WTC11 (cell line): ENCODE data around the gene TEAD1. TPM values are rescaled to one million over a fixed set of nuclear protein-coding genes. Genes with fewer than 3 reads are reported as not detected.

Source experiments
- ATAC-seq: fragments of 200-7000 bp; cut with Tn5 transposase; 2 replicates; pipeline ENCODE4 v1.10.0; 2021; ENCODE audit warnings: mild to moderate bottlenecking, moderate library complexity
- CTCF ChIA-PET: fragments of 300-600 bp; sonication (Branson Sonifier 250); formaldehyde crosslinking; loops from one replicate; lab custom pipeline; 2021; ENCODE audit warnings: antibody characterized with exemption; lab: Charles Lee
- POLR2A ChIA-PET: fragments of 350-600 bp; sonication (Branson Sonifier 250); formaldehyde crosslinking; loops from one replicate; lab custom pipeline; 2021; ENCODE audit warnings: antibody characterized with exemption; lab: Charles Lee
- DNase-seq: peaks from one replicate; pipeline ENCODE4 v3.0.0; 2021; ENCODE audit warnings: low spot score
- H3K27ac Mint-ChIP-seq: 2 replicates; pipeline ENCODE4 v1.8.0; 2021; ENCODE audit warnings: mixed read lengths
- H3K27me3 Mint-ChIP-seq: 2 replicates; pipeline ENCODE4 v1.8.0; 2021; ENCODE audit warnings: low read depth, mild to moderate bottlenecking, moderate library complexity, mixed read lengths
- H3K36me3 Mint-ChIP-seq: 2 replicates; pipeline ENCODE4 v1.8.0; 2021; ENCODE audit warnings: mixed read lengths
- H3K4me1 Mint-ChIP-seq: 2 replicates; pipeline ENCODE4 v1.8.0; 2022; ENCODE audit warnings: mixed read lengths
- H3K4me3 Mint-ChIP-seq: 2 replicates; pipeline ENCODE4 v1.8.0; 2021; ENCODE audit warnings: mild to moderate bottlenecking, moderate library complexity, mixed read lengths
- H3K9me3 Mint-ChIP-seq: 2 replicates; pipeline ENCODE4 v1.8.0; 2021; ENCODE audit warnings: mixed read lengths
- ATF2 ChIP-seq: sonication (generic); formaldehyde crosslinking; IDR thresholded peaks from 2 replicates; pipeline ENCODE4 v1.8.1; 2022; ENCODE audit warnings: low read depth, missing genetic modification reagents, borderline replicate concordance
- ESRRA ChIP-seq: sonication (generic); formaldehyde crosslinking; IDR thresholded peaks from 2 replicates; pipeline ENCODE4 v1.8.1; 2022; ENCODE audit warnings: mild to moderate bottlenecking, missing genetic modification reagents, borderline replicate concordance
- ETV6 ChIP-seq: sonication (generic); formaldehyde crosslinking; IDR thresholded peaks from 2 replicates; pipeline ENCODE4 v1.8.1; 2022; ENCODE audit warnings: mild to moderate bottlenecking, missing genetic modification reagents
- MAX ChIP-seq: sonication (generic); formaldehyde crosslinking; IDR thresholded peaks from 2 replicates; pipeline ENCODE4 v1.8.0; 2022; ENCODE audit warnings: mild to moderate bottlenecking, missing genetic modification reagents
- OVOL2 ChIP-seq: fragments of 250-450 bp; sonication (Bioruptor Pico); IDR thresholded peaks from 2 replicates; pipeline ENCODE4 v1.9.0; 2021; ENCODE audit warnings: mild to moderate bottlenecking, borderline replicate concordance
- SOX15 ChIP-seq: fragments of 250-450 bp; sonication (Bioruptor Pico); IDR thresholded peaks from 2 replicates; pipeline ENCODE4 v1.9.0; 2021; ENCODE audit warnings: mild to moderate bottlenecking
- ZBTB21 ChIP-seq: sonication (generic); formaldehyde crosslinking; IDR thresholded peaks from 2 replicates; pipeline ENCODE4 v1.8.1; 2023; ENCODE audit warnings: mild to moderate bottlenecking, missing genetic modification reagents, borderline replicate concordance
- ZNF232 ChIP-seq: sonication (generic); formaldehyde crosslinking; IDR thresholded peaks from 2 replicates; pipeline ENCODE4 v1.8.0; 2022; ENCODE audit warnings: mild to moderate bottlenecking, missing genetic modification reagents
- ZNF396 ChIP-seq: fragments of 250-450 bp; sonication (Bioruptor Pico); IDR thresholded peaks from 2 replicates; pipeline ENCODE4 v1.8.0; 2021; ENCODE audit warnings: mild to moderate bottlenecking, moderate library complexity, borderline replicate concordance
- total RNA-seq: library from RNA; stranded (reverse); gene quantifications from 3 replicates; pipeline ENCODE4 v1.2.3, GENCODE V29; 2021
- TF ChIP-seq, protein P1 (sequence below): sonication (generic); formaldehyde crosslinking; IDR thresholded peaks from 2 replicates; pipeline ENCODE4 v1.8.0; 2022; ENCODE audit warnings: mild to moderate bottlenecking, missing genetic modification reagents
- TF ChIP-seq, protein P2 (sequence below): sonication (generic); formaldehyde crosslinking; IDR thresholded peaks from 2 replicates; pipeline ENCODE4 v1.8.1; 2022; ENCODE audit warnings: mild to moderate bottlenecking, missing genetic modification reagents, moderate library complexity, borderline replicate concordance
- TF ChIP-seq, protein P3 (sequence below): sonication (generic); formaldehyde crosslinking; IDR thresholded peaks from 2 replicates; pipeline ENCODE4 v1.8.0; 2023; ENCODE audit warnings: missing genetic modification reagents, mild to moderate bottlenecking, borderline replicate concordance
- TF ChIP-seq, protein P4 (sequence below): sonication (generic); formaldehyde crosslinking; IDR thresholded peaks from 2 replicates; pipeline ENCODE4 v1.8.0; 2022; ENCODE audit warnings: mild to moderate bottlenecking, missing genetic modification reagents

Gene TEAD1
- total RNA-seq, 1 experiment from 2014 or later: 79.9 TPM

- ATAC-seq (no peak), DNase-seq (no peak)
- ChIA-PET POLR2A (interaction anchor here (1.3 kb wide), 1 partner anchor 12 kb away, joined by 5 read pairs; no protein-coding TSS in a partner anchor), CTCF (interaction anchor here (0.7 to 4.9 kb wide), 3 partner anchors 8 to 571 kb away, joined by 3 to 43 read pairs (median 6); no protein-coding TSS in a partner anchor)
- peaks cover 36% of the 10 kb centered on the region for H3K36me3 Mint-ChIP-seq
- no peaks in the 10 kb centered on the region for H3K27me3 Mint-ChIP-seq
- H3K27ac Mint-ChIP-seq: no peak overlapping the region
- TF ChIP-seq, protein P1, sequence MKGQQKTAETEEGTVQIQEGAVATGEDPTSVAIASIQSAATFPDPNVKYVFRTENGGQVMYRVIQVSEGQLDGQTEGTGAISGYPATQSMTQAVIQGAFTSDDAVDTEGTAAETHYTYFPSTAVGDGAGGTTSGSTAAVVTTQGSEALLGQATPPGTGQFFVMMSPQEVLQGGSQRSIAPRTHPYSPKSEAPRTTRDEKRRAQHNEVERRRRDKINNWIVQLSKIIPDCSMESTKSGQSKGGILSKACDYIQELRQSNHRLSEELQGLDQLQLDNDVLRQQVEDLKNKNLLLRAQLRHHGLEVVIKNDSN: no peak
- TF ChIP-seq ZNF396: no peak
- TF ChIP-seq, protein P2, sequence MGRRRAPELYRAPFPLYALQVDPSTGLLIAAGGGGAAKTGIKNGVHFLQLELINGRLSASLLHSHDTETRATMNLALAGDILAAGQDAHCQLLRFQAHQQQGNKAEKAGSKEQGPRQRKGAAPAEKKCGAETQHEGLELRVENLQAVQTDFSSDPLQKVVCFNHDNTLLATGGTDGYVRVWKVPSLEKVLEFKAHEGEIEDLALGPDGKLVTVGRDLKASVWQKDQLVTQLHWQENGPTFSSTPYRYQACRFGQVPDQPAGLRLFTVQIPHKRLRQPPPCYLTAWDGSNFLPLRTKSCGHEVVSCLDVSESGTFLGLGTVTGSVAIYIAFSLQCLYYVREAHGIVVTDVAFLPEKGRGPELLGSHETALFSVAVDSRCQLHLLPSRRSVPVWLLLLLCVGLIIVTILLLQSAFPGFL (CRISPR knock-in tag): no peak
- TF ChIP-seq ZBTB21 (CRISPR knock-in tag): no peak
- no peak for TF ChIP-seq ATF2
- TF ChIP-seq, protein P3, sequence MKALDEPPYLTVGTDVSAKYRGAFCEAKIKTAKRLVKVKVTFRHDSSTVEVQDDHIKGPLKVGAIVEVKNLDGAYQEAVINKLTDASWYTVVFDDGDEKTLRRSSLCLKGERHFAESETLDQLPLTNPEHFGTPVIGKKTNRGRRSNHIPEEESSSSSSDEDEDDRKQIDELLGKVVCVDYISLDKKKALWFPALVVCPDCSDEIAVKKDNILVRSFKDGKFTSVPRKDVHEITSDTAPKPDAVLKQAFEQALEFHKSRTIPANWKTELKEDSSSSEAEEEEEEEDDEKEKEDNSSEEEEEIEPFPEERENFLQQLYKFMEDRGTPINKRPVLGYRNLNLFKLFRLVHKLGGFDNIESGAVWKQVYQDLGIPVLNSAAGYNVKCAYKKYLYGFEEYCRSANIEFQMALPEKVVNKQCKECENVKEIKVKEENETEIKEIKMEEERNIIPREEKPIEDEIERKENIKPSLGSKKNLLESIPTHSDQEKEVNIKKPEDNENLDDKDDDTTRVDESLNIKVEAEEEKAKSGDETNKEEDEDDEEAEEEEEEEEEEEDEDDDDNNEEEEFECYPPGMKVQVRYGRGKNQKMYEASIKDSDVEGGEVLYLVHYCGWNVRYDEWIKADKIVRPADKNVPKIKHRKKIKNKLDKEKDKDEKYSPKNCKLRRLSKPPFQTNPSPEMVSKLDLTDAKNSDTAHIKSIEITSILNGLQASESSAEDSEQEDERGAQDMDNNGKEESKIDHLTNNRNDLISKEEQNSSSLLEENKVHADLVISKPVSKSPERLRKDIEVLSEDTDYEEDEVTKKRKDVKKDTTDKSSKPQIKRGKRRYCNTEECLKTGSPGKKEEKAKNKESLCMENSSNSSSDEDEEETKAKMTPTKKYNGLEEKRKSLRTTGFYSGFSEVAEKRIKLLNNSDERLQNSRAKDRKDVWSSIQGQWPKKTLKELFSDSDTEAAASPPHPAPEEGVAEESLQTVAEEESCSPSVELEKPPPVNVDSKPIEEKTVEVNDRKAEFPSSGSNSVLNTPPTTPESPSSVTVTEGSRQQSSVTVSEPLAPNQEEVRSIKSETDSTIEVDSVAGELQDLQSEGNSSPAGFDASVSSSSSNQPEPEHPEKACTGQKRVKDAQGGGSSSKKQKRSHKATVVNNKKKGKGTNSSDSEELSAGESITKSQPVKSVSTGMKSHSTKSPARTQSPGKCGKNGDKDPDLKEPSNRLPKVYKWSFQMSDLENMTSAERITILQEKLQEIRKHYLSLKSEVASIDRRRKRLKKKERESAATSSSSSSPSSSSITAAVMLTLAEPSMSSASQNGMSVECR (CRISPR knock-in tag): no peak
- TF ChIP-seq, protein P4, sequence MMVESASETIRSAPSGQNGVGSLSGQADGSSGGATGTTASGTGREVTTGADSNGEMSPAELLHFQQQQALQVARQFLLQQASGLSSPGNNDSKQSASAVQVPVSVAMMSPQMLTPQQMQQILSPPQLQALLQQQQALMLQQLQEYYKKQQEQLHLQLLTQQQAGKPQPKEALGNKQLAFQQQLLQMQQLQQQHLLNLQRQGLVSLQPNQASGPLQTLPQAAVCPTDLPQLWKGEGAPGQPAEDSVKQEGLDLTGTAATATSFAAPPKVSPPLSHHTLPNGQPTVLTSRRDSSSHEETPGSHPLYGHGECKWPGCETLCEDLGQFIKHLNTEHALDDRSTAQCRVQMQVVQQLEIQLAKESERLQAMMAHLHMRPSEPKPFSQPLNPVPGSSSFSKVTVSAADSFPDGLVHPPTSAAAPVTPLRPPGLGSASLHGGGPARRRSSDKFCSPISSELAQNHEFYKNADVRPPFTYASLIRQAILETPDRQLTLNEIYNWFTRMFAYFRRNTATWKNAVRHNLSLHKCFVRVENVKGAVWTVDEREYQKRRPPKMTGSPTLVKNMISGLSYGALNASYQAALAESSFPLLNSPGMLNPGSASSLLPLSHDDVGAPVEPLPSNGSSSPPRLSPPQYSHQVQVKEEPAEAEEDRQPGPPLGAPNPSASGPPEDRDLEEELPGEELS (CRISPR knock-in tag): no peak
- TF ChIP-seq ZNF232 (CRISPR knock-in tag): no peak
- no peak for TF ChIP-seq OVOL2 (CRISPR knock-in tag)
- TF ChIP-seq ESRRA (CRISPR knock-in tag): no peak
- no peaks in the 10 kb centered on the region for H3K9me3 Mint-ChIP-seq
- no peak overlapping the region for H3K4me3 Mint-ChIP-seq
- H3K4me1 Mint-ChIP-seq: peaks cover 17% of the 10 kb centered on the region
These were observed 227.8 kb downstream of the TEAD1 start for GRCh38 chr11:12901874-12902481.

DNA sequence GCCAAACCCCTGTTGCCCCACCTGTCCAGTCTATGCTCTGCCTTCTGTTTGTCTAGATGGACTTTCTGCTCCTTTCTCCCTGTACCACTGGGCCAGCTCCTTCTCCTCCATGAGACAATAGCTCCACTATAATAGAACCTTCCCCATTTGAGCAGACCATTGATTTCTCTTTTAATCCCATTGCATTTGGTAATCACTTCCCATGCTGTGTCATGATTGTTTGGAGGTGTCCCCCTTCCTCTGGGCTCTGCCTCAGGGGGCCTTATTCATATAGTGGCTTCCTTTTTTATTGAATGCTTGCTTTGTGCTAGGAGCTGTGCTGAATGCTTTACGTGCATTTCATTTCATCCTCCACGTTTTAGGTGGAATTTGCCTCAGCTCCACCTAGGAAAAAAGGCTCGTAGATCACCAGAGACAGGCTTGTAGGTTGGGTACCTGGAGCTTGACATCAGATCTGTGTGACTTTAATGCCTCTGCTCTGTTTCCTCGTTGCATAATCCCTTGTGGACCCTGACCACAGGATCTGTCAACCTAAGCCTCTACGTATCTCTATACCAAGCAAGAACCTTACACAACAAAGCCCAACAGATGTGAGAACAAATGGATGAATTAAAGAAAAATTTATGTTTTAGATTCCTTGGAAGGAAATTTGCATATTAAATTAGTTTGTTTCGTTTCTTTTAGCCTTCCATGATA lies 228.7 kb downstream of the TEAD1 start:
- Mint-ChIP-seq H3K27ac (peak overlapping the region; percentile 63; the same call in 1 of the 2 replicates), H3K36me3 (peaks cover 34% of the 10 kb centered on the region), H3K4me3 (no peak overlapping the region), H3K27me3 (no peaks in the 10 kb centered on the region), H3K9me3 (no peaks in the 10 kb centered on the region), H3K4me1 (peaks cover 17% of the 10 kb centered on the region)
- CTCF ChIA-PET: interaction anchor here (0.5 to 4.9 kb wide), 4 partner anchors 9 to 572 kb away, joined by 3 to 43 read pairs (median 4); no protein-coding TSS in a partner anchor
- POLR2A ChIA-PET: interaction anchor here (1.3 kb wide), 1 partner anchor 12 kb away, joined by 5 read pairs; no protein-coding TSS in a partner anchor
- DNase-seq (no peak), ATAC-seq (peak; percentile 38)
- TF ChIP-seq ETV6 (CRISPR knock-in tag) (no peak), MAX (CRISPR knock-in tag) (no peak), SOX15 (no peak)
